H1 (cell line): ENCODE measurements around the gene CCBE1. TPM values are rescaled to one million over a fixed set of nuclear protein-coding genes. Genes with fewer than 3 reads are reported as not detected.

Source experiments
- CTCF ChIA-PET: fragments of 300-600 bp; sonication (Branson Sonifier 250); formaldehyde crosslinking; loops from one replicate; lab custom pipeline; 2021; ENCODE audit not compliant: partially characterized antibody; lab: Charles Lee
- POLR2A ChIA-PET: fragments of 300-600 bp; sonication (Branson Sonifier 250); formaldehyde crosslinking; loops from one replicate; lab custom pipeline; 2021; ENCODE audit warnings: inconsistent platforms; ENCODE audit not compliant: partially characterized antibody; lab: Charles Lee
- DNase-seq, 2 experiments: peaks; one replicate each; pipeline versions ENCODE4 v3.0.0 to v3.0.0-alpha.2; 2010 to 2022; ENCODE audit warnings: low spot score in 2 of 2, low read depth in 1 of 2, mixed read lengths in 1 of 2
- FAIRE-seq: peaks from 2 replicates; lab custom pipeline; 2011; peaks lifted over from hg19 to GRCh38; lab: Jason Lieb, UNC
- H2AFZ ChIP-seq: 2 replicates; pipeline ENCODE4 v1.8.1; 2012; ENCODE audit warnings: low read length, inconsistent platforms
- H2AK5ac ChIP-seq: 2 replicates; pipeline ENCODE4 v1.6.1; 2013; ENCODE audit warnings: low read depth, low read length
- H2BK120ac ChIP-seq: replicated peaks from 2 replicates; pipeline ENCODE3; 2013; ENCODE audit warnings: low read depth, low read length, inconsistent platforms
- H2BK12ac ChIP-seq: 2 replicates; pipeline ENCODE4 v1.6.1; 2013; ENCODE audit warnings: low read depth, low read length
- H2BK15ac ChIP-seq: 2 replicates; pipeline ENCODE4 v1.6.1; 2013; ENCODE audit warnings: low read length
- H2BK20ac ChIP-seq: 2 replicates; pipeline ENCODE4 v1.6.1; 2013; ENCODE audit warnings: low read length
- H2BK5ac ChIP-seq: 2 replicates; pipeline ENCODE4 v1.6.1; 2013; ENCODE audit warnings: low read depth, low read length
- H3K14ac ChIP-seq: 2 replicates; pipeline ENCODE4 v1.6.1; 2013; ENCODE audit warnings: inconsistent platforms; ENCODE audit not compliant: insufficient read length
- H3K18ac ChIP-seq: 2 replicates; pipeline ENCODE4 v1.6.1; 2013; ENCODE audit warnings: low read length; ENCODE audit errors: extremely low read depth
- H3K23ac ChIP-seq: 2 replicates; pipeline ENCODE4 v1.6.1; 2013; ENCODE audit warnings: inconsistent platforms; ENCODE audit not compliant: insufficient read length
- H3K23me2 ChIP-seq: 2 replicates; pipeline ENCODE4 v1.6.1; 2013; ENCODE audit warnings: low read depth, low read length
- H3K27ac ChIP-seq: 2 replicates; pipeline ENCODE4 v1.6.1; 2011; ENCODE audit warnings: low read depth, low read length, inconsistent platforms
- H3K27me3 ChIP-seq, 4 experiments: replicated peaks in 1 of 4; 1 replicate in 1 of 4; 2 replicates in 3 of 4; pipeline versions ENCODE4 v1.6.1 to v1.8.1; 2011 to 2013; ENCODE audit warnings: low read length in 3 of 4, mild to moderate bottlenecking in 3 of 4, inconsistent platforms in 2 of 4, mixed read lengths in 2 of 4, moderate library complexity in 1 of 4; ENCODE audit not compliant: control insufficient read depth in 3 of 4, insufficient read depth in 3 of 4; ENCODE audit errors: extremely low read depth in 1 of 4
- H3K36me3 ChIP-seq, 4 experiments: 2 replicates each; pipeline versions ENCODE4 v1.6.1 to v1.8.1; 2011 to 2013; ENCODE audit warnings: mild to moderate bottlenecking in 4 of 4, low read length in 3 of 4, moderate library complexity in 2 of 4, control low read depth in 1 of 4, inconsistent platforms in 1 of 4; ENCODE audit not compliant: insufficient read depth in 4 of 4, control insufficient read depth in 2 of 4
- H3K4ac ChIP-seq: replicated peaks from 2 replicates; pipeline ENCODE3; 2013; ENCODE audit warnings: low read length, low read depth, mixed read lengths, inconsistent platforms; ENCODE audit not compliant: insufficient read length
- H3K4me1 ChIP-seq, 4 experiments: replicated peaks in 1 of 4; 1 replicate in 1 of 4; 2 replicates in 3 of 4; pipeline versions ENCODE4 v1.6.1 to v1.8.1; 2011 to 2013; ENCODE audit warnings: low read length in 3 of 4, inconsistent platforms in 2 of 4, mixed read lengths in 1 of 4; ENCODE audit not compliant: insufficient read depth in 4 of 4, control insufficient read depth in 3 of 4
- H3K4me2 ChIP-seq, 2 experiments: 2 replicates each; pipeline versions ENCODE4 v1.6.1 to v1.8.1; 2011 to 2013; ENCODE audit warnings: low read depth in 2 of 2, low read length in 2 of 2, control low read depth in 1 of 2, inconsistent platforms in 1 of 2, mild to moderate bottlenecking in 1 of 2; ENCODE audit not compliant: insufficient read depth in 1 of 2
- H3K4me3 ChIP-seq, 4 experiments: fragments of 200-600, 300-600 bp in 1 of 4; sonication (generic), shearing (Covaris generic), sonication (Bioruptor Twin) in 1 of 4; 2 replicates each; pipeline versions ENCODE4 v1.5.1 to v1.8.1; 2011 to 2016; ENCODE audit warnings: low read length in 4 of 4, low read depth in 3 of 4, control low read depth in 2 of 4, inconsistent platforms in 2 of 4, mild to moderate bottlenecking in 2 of 4, mixed read lengths in 1 of 4, moderate library complexity in 1 of 4; ENCODE audit not compliant: insufficient read depth in 2 of 4; ENCODE audit errors: extremely low read depth in 1 of 4
- H3K56ac ChIP-seq: replicated peaks from 2 replicates; pipeline ENCODE3; 2013; ENCODE audit warnings: low read depth, mild to moderate bottlenecking, mixed read lengths, low read length, inconsistent platforms; ENCODE audit not compliant: insufficient read length
- H3K79me1 ChIP-seq: 2 replicates; pipeline ENCODE4 v1.6.1; 2013; ENCODE audit warnings: low read depth, low read length, control low read depth
- H3K79me2 ChIP-seq, 2 experiments: 2 replicates each; pipeline versions ENCODE4 v1.6.1 to v1.8.1; 2012 to 2013; ENCODE audit warnings: low read length in 2 of 2, mild to moderate bottlenecking in 2 of 2, inconsistent platforms in 1 of 2; ENCODE audit not compliant: insufficient read depth in 2 of 2, control insufficient read depth in 1 of 2
- H3K9ac ChIP-seq, 4 experiments: replicated peaks in 1 of 4; 1 replicate in 1 of 4; 2 replicates in 3 of 4; pipeline versions ENCODE4 v1.6.1 to v1.8.1; 2011 to 2013; ENCODE audit warnings: low read depth in 3 of 4, low read length in 3 of 4, control low read depth in 2 of 4, mild to moderate bottlenecking in 2 of 4, moderate library complexity in 2 of 4, inconsistent platforms in 1 of 4; ENCODE audit errors: extremely low read depth in 1 of 4
- H3K9me3 ChIP-seq, 2 experiments: 2 replicates each; pipeline versions ENCODE4 v1.6.1 to v1.8.1; 2012 to 2013; ENCODE audit warnings: mild to moderate bottlenecking in 2 of 2, moderate library complexity in 2 of 2, control low read depth in 1 of 2, inconsistent platforms in 1 of 2, low read depth in 1 of 2, low read length in 1 of 2, mixed read lengths in 1 of 2; ENCODE audit not compliant: insufficient read depth in 2 of 2
- H4K20me1 ChIP-seq, 2 experiments: replicated peaks in 1 of 2; 2 replicates each; pipeline versions ENCODE3 to v1.8.1; 2011 to 2013; ENCODE audit warnings: inconsistent platforms in 2 of 2, low read length in 2 of 2, mild to moderate bottlenecking in 1 of 2; ENCODE audit not compliant: insufficient read depth in 2 of 2, control insufficient read depth in 1 of 2
- H4K5ac ChIP-seq: 2 replicates; pipeline ENCODE4 v1.6.1; 2013; ENCODE audit warnings: low read length, low read depth, mixed read lengths, inconsistent platforms; ENCODE audit not compliant: insufficient read length
- H4K8ac ChIP-seq: 2 replicates; pipeline ENCODE4 v1.8.0; 2013; ENCODE audit warnings: mild to moderate bottlenecking, moderate library complexity, low read length, inconsistent platforms; ENCODE audit not compliant: insufficient read depth; ENCODE audit errors: extremely low read depth
- H4K91ac ChIP-seq: replicated peaks from 2 replicates; pipeline ENCODE3; 2013; ENCODE audit warnings: low read length, mixed read lengths, inconsistent platforms; ENCODE audit not compliant: insufficient read length
- HDAC2 ChIP-seq, 2 experiments: fragments of 300-600 bp in 1 of 2; sonication (generic) in 1 of 2; IDR thresholded peaks; 2 replicates each; pipeline ENCODE4 v1.6.1; 2011 to 2012; ENCODE audit warnings: low read depth in 2 of 2, low read length in 2 of 2, mild to moderate bottlenecking in 2 of 2, moderate library complexity in 2 of 2, borderline replicate concordance in 1 of 2, inconsistent platforms in 1 of 2
- TCF12 ChIP-seq: IDR thresholded peaks from 2 replicates; pipeline ENCODE4 v1.6.1; 2011; ENCODE audit warnings: low read depth, mild to moderate bottlenecking, low read length
- WGBS, 2 experiments: shearing (Covaris generic) in 1 of 2; methylation state at CpG; one replicate each; pipeline versions ENCODE4 v1.1.6 to v1.1.7; 2013 to 2015; ENCODE audit warnings: low lambda C conversion rate in 2 of 2, mixed read lengths in 2 of 2, inconsistent platforms in 1 of 2, low coverage in 1 of 2, missing lambda C conversion rate in 1 of 2; ENCODE audit not compliant: insufficient replicate concordance in 2 of 2, insufficient coverage in 1 of 2, insufficient read length in 1 of 2; ENCODE audit errors: extremely low coverage in 1 of 2, missing lambda C conversion rate in 1 of 2; 5-methylcytosine and 5-hydroxymethylcytosine counted together
- polyA plus RNA-seq, 7 experiments: library from polyadenylated mRNA; depleted of rRNA in 3 of 7; stranded (reverse) in 5 of 7; unstranded in 2 of 7; fragments of >200 nt in 5 of 7; fragments of 200-250 nt in 2 of 7; gene quantifications; 1 replicate in 5 of 7; 2 replicates in 1 of 7; 4 replicates in 1 of 7; pipeline versions ENCODE4 v1.2.1 to v1.2.3, GENCODE V29; 2011 to 2013; ENCODE audit warnings: missing spikeins in 2 of 7, mixed read lengths in 2 of 7
- total RNA-seq: library from RNA; stranded (reverse); fragmentation: NEBNext Ultra II Directional; extraction: Animal tissue kit (Norgen Biotek cat#: 25700); gene quantifications from 2 replicates; pipeline ENCODE4 v1.2.1, GENCODE V29; 2021

Gene CCBE1
- total and polyA plus RNA-seq, 2 of the 8 experiments (the other 6 are each of a cell fraction or from before 2014, with no cell fraction given) = 2.1 to 2.6 TPM

- Histone ChIP-seq H2BK15ac (no peak overlapping the region), H3K4me1 (no peaks in the 10 kb centered on the region; a peak in 2 of 7 replicates)
- TF ChIP-seq HDAC2 (IDR thresholded peaks at IDR 0.05; ENCODE audit: borderline replicate concordance in 1 of 2, low read depth in 2 of 2, low read length in 2 of 2) (no peak), TCF12 (no peak)
- TF ChIP-seq, all 59 proteins: peak for 0
- FAIRE-seq (no peak), DNase-seq (no peak)
- H3K23ac ChIP-seq = no peak overlapping the region
- 98% methylated on average over 2 of the region's 2 CpGs; no CpG with 5 or more reads in 1 of the 2 experiments for WGBS, 2 experiments
- H2BK5ac ChIP-seq = no peak overlapping the region
- H3K79me1 ChIP-seq = no peaks in the 10 kb centered on the region
- H2BK120ac ChIP-seq = no peak overlapping the region
- no peak overlapping the region for H3K9ac ChIP-seq
- H3K4me3 ChIP-seq = no peak overlapping the region
- CTCF ChIA-PET = interaction anchor here (0.7 kb wide), 1 partner anchor 23 kb away, joined by 3 read pairs; no protein-coding TSS in a partner anchor
- no peak overlapping the region for H3K14ac ChIP-seq
- H2AFZ ChIP-seq = no peak overlapping the region
- no peaks in the 10 kb centered on the region for H3K79me2 ChIP-seq
- H3K27me3 ChIP-seq = no peaks in the 10 kb centered on the region
- H2BK20ac ChIP-seq = no peak overlapping the region
- H3K18ac ChIP-seq = no peak overlapping the region
- no peak overlapping the region for H2BK12ac ChIP-seq
- no peak overlapping the region for H3K4me2 ChIP-seq
- no peaks in the 10 kb centered on the region for H3K23me2 ChIP-seq
- no peak overlapping the region for H3K4ac ChIP-seq
- no peak overlapping the region for H4K8ac ChIP-seq
- no peak overlapping the region for H4K5ac ChIP-seq
- no peaks in the 10 kb centered on the region for H4K20me1 ChIP-seq
- POLR2A ChIA-PET = no interaction called here
- no peak overlapping the region for H3K56ac ChIP-seq
- no peaks in the 10 kb centered on the region for H3K36me3 ChIP-seq
- H3K9me3 ChIP-seq = no peaks in the 10 kb centered on the region
- no peak overlapping the region for H4K91ac ChIP-seq
- H2AK5ac ChIP-seq = no peak overlapping the region
- H3K27ac ChIP-seq = no peak overlapping the region
Measured at GRCh38 chr18:59655676-59656075, 41.5 kb downstream of the CCBE1 start.
